ENCODE measurements around the gene SMIM44.

The SMIM44 gene

DNA sequence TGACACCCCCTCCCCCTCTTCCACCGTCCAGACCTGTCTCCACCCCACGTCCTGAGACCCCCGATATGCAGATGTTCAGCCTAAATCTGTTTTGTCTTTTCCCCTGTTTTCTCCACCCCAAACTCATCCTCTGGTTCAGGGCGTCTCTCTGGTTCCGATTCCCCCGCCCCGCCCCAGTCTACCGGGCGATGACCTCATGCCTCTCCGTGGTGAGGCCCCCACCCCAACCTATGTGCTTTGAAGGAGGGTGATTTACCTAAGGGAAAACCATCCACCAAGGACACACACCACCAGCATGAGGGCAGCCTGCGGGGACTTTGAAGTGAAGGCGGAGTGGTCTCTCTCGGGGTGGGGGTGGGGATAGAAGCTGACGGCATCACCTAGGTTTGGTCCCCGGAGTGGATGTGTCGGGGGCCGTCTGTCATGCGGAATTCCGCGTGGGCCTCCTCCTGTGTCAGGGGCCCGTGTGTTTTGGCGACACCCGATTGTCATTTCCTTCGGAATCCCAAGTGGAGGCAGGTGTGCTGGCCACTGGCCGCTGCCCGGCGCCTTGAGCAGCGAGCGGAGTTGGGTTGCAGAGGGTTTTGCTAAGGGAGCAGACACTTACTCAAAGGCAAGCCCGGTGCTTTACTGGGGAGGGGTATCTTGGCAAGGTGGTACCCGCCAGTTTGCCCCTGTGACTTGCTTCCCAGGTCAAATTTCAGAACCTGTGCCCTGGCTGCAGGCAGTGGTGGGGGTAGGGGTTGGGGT lies 24.3 kb upstream of the SMIM44 start:
- no peaks in the 10 kb centered on the region for H3K27me3 ChIP-seq (ENCODE audit: low read depth, low read length)
- H3K4me3 ChIP-seq (ENCODE audit: low read length): peak overlapping the region; percentile 85
- H3K4me2 ChIP-seq (ENCODE audit: low read length): peak overlapping the region; percentile 93
- TF ChIP-seq, protein P1, sequence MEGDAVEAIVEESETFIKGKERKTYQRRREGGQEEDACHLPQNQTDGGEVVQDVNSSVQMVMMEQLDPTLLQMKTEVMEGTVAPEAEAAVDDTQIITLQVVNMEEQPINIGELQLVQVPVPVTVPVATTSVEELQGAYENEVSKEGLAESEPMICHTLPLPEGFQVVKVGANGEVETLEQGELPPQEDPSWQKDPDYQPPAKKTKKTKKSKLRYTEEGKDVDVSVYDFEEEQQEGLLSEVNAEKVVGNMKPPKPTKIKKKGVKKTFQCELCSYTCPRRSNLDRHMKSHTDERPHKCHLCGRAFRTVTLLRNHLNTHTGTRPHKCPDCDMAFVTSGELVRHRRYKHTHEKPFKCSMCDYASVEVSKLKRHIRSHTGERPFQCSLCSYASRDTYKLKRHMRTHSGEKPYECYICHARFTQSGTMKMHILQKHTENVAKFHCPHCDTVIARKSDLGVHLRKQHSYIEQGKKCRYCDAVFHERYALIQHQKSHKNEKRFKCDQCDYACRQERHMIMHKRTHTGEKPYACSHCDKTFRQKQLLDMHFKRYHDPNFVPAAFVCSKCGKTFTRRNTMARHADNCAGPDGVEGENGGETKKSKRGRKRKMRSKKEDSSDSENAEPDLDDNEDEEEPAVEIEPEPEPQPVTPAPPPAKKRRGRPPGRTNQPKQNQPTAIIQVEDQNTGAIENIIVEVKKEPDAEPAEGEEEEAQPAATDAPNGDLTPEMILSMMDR (IDR thresholded peaks at IDR 0.05; ENCODE audit: low read depth, low read length): no peak
- TF ChIP-seq EZH2phosphoT487 (IDR thresholded peaks at IDR 0.05; ENCODE audit: low read depth): no peak
- peak overlapping the region; percentile 84 for H3K9ac ChIP-seq (ENCODE audit: low read length)
- no peaks in the 10 kb centered on the region for H3K9me3 ChIP-seq (ENCODE audit: insufficient read depth, low read length)
- peaks cover 27% of the 10 kb centered on the region for H3K36me3 ChIP-seq (replicated peaks; ENCODE audit: low read depth, low read length)
- H4K20me1 ChIP-seq (ENCODE audit: insufficient read depth, low read length): peaks cover 40% of the 10 kb centered on the region
- peaks cover 14% of the 10 kb centered on the region for H3K4me1 ChIP-seq (ENCODE audit: low read length)
- H3K27ac ChIP-seq (ENCODE audit: low read length): no peak overlapping the region
- H2AFZ ChIP-seq (ENCODE audit: low read depth, low read length): no peak overlapping the region
- H3K79me2 ChIP-seq (ENCODE audit: low read length): peaks cover 64% of the 10 kb centered on the region

DNA sequence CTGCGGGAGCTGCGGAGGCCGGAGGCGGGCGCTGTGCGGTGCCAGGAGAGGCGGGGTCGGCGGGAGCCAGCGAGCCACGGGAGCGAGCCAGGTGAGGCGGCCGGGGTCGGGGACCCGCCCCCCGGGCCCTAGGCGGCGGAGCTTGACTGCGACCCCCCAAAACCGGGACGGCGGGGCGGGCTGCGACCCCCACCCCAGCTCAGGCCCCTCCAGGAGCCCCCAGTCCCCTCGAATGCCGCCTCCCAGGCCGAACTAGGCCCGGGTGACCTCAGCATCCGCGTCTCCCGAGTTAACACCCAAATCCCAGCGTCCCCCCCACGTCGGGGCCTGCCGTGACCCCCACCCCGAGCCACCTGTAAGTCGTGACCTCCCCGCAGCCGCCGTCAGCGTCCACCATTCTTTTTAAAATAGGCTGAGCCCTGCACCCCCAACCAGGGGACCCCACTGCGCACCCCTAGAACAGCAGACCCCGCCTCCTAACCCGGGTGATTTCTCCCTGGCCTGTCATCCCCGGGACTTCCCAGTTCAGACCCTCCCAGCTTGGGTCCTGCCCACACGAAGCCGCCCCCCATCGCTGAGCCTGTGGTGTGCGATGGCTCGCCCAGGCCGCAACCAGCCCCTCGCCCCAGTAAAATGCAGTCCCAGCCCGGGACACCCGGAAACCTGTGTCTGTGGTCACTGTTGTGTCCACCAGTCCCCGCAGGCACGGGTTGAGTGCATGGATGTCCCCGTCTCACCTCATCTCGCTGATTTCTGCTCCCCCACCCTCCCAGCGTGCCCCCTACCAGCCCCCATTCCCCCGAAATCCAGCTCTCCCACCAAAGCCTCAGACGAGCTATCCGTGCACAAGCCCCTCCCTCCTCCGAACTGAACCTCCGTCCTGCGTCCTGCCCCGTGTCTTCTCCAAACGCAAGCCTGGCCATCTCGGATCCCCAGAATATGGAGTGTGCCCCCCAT lies 23.4 kb upstream of the SMIM44 start:
- Histone ChIP-seq H3K79me2 (ENCODE audit: low read length) (peaks cover 55% of the 10 kb centered on the region), H3K9me3 (ENCODE audit: insufficient read depth, low read length) (no peaks in the 10 kb centered on the region), H3K4me1 (ENCODE audit: low read length) (peaks cover 14% of the 10 kb centered on the region), H4K20me1 (ENCODE audit: insufficient read depth, low read length) (peaks cover 31% of the 10 kb centered on the region), H3K4me2 (ENCODE audit: low read length) (peak overlapping the region; percentile 93), H3K4me3 (ENCODE audit: low read length) (peak overlapping the region; percentile 85), H3K36me3 (replicated peaks; ENCODE audit: low read depth, low read length) (peaks cover 24% of the 10 kb centered on the region), H3K27ac (ENCODE audit: low read length) (peak overlapping the region; percentile 43), H3K9ac (ENCODE audit: low read length) (peak overlapping the region; percentile 84), H3K27me3 (ENCODE audit: low read depth, low read length) (no peaks in the 10 kb centered on the region), H2AFZ (ENCODE audit: low read depth, low read length) (no peak overlapping the region)
- no peak for TF ChIP-seq EZH2phosphoT487 (IDR thresholded peaks at IDR 0.05; ENCODE audit: low read depth)
- TF ChIP-seq, protein P1 (IDR thresholded peaks at IDR 0.05; ENCODE audit: low read depth, low read length): no peak

DNA sequence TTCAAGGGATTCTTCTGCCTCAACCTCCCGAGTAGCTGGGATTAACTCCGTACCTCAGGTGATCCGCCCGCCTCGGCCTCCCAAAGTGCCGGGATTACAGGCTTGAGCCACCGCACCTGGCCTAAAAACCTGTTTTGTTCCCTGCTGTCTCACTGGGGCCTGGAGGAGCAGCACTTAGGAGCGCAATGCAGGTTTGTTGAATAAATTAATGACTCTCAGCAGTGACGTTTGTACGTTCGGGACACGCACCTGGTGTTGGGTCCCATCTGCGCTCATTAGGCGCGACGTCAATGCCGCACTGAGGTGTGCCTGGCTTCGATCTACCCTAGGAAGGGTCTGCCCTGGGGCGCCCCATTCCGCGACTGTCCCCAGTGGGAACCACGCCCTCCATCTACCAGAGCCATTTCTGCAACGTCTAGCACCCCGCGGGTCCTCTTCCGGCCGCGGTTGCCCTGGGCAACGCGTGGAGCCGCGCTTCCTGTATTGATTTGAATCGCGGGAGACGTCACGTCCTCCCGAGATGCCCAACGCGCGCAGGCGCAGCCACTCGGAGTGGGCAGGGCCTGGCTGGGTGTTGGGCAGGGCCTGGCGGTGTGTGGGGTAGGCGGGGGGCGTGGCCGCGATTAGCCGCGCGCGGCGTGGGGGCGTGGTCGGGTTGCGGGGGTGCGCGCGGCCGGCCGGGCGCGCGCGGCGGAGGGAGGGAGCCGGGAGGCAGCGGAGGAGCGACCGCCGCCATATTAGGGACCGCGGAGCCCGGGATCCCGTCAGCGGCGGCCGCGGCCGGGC lies 22.6 kb upstream of the SMIM44 start, which contains the start of gene FZR1:
Gene FZR1, plus strand, starts transcription at position 714 of the 786 bp plus-strand sequence. CDS start 16,679 bp downstream, outside the sequence.
- Histone ChIP-seq H3K27ac (ENCODE audit: low read length) (peak within 1 kb of the TSS; percentile 64), H3K4me3 (ENCODE audit: low read length) (peak within 1 kb of the TSS; percentile 85), H2AFZ (ENCODE audit: low read depth, low read length) (peak within 1 kb of the TSS; percentile 57; the same call in 1 of the 2 replicates), H3K9me3 (ENCODE audit: insufficient read depth, low read length) (no peaks in the 10 kb centered on the region), H3K9ac (ENCODE audit: low read length) (peak within 1 kb of the TSS; percentile 84), H3K36me3 (replicated peaks; ENCODE audit: low read depth, low read length) (peaks cover 19% of the 10 kb centered on the region), H3K4me2 (ENCODE audit: low read length) (peak within 1 kb of the TSS; percentile 93), H3K79me2 (ENCODE audit: low read length) (peaks cover 46% of the 10 kb centered on the region), H3K4me1 (ENCODE audit: low read length) (peaks cover 18% of the 10 kb centered on the region), H3K27me3 (ENCODE audit: low read depth, low read length) (no peaks in the 10 kb centered on the region), H4K20me1 (ENCODE audit: insufficient read depth, low read length) (peaks cover 22% of the 10 kb centered on the region; the same call in 1 of the 2 replicates)
- TF ChIP-seq EZH2phosphoT487 (IDR thresholded peaks at IDR 0.05; ENCODE audit: low read depth): no peak
- TF ChIP-seq, protein P1 (IDR thresholded peaks at IDR 0.05; ENCODE audit: low read depth, low read length): peak; percentile 22; the same call in 1 of the 2 replicates
